GM12872 (cell line): ENCODE results near the gene COL7A1.

Experiments
- TF ChIP-seq, protein P1 (sequence below): IDR thresholded peaks from 3 replicates; pipeline ENCODE4 v1.5.1; 2011; ENCODE audit warnings: low read depth, mild to moderate bottlenecking, low read length, moderate library complexity; ENCODE audit not compliant: insufficient read depth

The COL7A1 gene

DNA sequence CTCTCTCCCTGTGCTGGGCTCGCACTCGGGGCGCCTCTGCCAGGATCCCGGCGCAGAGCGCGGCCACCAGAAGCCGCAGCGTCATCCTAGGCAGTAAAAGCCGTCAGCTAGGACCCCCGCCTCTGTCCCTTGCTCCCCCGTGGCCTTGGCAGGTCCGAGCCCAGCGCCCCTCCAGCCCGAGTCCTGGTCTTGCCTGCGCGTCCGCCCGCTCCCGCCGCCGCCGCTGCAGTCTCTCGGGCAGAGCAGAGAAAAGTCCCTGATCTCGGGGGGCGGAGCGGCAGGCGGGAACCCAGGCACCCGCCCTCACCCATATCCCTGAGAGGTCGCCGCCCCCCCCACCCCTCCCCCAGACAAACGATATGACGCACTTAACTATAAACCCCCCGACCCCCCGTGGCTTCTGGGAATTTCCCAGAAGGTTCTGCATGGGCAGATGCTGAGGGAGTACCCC is at the start of gene COL7A1:
COL7A1 (minus strand) TSS at position 255 of the 451 bp plus-strand sequence; CDS start at position 85, 170 bp downstream.
- TF ChIP-seq, protein P1, sequence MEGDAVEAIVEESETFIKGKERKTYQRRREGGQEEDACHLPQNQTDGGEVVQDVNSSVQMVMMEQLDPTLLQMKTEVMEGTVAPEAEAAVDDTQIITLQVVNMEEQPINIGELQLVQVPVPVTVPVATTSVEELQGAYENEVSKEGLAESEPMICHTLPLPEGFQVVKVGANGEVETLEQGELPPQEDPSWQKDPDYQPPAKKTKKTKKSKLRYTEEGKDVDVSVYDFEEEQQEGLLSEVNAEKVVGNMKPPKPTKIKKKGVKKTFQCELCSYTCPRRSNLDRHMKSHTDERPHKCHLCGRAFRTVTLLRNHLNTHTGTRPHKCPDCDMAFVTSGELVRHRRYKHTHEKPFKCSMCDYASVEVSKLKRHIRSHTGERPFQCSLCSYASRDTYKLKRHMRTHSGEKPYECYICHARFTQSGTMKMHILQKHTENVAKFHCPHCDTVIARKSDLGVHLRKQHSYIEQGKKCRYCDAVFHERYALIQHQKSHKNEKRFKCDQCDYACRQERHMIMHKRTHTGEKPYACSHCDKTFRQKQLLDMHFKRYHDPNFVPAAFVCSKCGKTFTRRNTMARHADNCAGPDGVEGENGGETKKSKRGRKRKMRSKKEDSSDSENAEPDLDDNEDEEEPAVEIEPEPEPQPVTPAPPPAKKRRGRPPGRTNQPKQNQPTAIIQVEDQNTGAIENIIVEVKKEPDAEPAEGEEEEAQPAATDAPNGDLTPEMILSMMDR, result no peak

DNA sequence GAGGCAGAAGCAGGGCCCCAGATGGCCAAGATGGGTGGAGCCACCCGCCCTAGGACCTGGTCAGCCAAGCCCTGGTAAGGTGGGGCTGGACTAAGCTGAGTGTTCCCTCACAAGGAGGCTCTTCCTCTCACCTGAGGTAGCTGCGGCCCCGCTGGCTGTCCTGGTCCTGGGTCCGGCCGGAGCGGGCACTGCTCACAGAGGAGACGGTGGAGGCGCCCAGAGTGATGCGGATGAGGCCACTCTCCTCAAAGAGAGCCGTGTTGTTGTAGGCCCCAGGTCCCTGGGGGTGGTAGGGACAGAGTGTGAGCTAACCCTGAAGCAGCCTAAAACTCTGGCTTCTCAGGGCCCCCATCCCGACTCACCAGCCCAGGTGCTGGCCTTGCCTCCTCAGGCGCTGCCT is 47.5 kb upstream of the COL7A1 start:
- TF ChIP-seq, protein P1, result no peak

DNA sequence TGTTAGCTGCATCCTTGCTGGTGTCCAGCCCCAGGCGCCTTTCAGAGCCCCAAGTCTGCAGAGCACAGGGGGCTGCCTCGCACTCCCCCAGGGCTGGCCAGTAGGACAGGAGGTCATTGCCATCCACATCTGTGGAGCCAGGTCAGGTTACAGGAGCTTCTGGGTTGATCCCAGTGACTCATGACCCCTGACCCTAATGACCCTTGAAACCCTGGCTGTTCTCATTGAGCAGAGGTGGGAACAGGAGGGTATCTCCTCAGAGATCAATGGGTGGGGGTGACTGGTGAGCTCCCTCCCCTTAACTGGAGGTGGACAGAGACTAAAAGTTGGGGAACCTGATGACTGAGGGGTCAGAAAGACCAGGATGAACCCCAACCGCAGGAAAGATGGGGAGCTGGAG is 46.3 kb upstream of the COL7A1 start:
- TF ChIP-seq, protein P1, result no peak

DNA sequence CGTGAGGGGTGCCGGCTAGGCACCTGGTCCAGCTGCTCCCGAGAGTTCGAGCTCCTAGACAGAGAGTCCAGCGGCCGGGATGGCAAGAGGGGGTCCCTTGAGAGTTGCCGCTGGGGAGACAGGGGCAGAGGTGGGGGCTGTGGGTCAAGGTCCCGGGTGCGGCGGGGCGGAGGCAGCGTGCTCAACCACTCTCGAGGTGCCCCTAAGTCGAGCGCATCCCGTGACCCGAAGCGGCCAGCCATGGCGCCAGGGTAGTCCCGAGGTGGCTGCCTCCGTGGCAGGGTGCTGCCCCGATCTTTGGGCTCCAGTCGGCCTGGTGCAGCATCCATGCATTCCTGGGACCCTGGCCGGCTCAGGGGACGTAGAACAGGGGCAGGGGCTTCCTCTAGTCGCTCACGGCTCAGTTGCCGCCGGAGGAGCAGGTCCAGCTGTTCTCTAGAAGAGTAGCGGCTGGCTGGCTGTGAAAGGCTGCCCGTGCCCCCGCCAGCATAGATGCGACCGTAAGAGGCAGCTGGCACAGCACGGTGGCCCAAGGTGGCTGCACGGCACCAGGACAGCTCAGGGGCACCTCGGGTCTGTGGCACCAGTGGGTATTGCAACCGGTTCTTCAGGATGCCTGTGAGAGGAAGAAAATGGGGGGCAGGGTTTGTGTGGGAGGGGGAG is 44.9 kb upstream of the COL7A1 start:
- TF ChIP-seq, protein P1, result no peak

DNA sequence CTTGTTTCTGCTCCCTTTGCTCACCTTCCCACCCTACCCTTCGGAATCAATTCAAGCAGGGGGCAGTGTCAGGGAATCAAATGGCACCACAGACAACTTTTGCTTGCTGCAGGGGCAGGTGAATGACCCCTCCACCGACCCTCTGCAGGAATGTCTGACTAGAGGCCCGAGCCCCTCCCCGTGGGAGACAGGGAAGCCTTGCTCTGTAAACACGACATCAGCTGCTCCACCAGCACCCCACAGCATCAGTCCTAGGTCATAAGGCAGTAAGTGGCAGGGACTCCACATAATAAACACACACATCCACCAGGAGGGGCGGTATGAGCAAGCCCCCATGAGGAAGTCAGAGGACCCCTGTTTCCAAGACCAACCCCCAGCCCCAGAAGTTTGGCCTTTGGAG is 42.2 kb upstream of the COL7A1 start:
- TF ChIP-seq, protein P1, result no peak

DNA sequence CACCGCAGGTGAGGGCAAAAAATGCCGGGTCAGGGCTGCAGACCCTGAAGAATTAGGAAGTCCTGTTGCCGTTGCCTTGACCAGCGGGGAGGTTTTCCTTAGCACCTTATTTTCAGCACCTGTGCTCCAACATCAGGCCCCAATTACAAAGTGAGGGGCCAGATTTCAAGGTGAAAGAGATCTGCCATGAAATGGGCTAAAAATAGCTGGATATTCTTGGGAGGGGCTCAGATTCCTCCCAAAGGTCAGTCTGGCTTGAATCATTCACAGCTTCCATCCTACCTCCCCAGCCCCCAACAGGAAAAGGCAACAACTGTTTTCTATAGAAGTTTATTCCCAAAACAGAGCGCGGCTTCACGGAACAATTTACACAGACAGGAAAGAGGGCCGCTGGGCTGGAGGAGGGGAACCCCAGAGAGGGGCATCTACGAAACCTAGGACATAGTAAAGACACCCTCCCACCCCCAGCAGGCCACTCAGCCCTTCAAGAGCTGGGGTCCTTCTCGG is 41.1 kb upstream of the COL7A1 start:
- TF ChIP-seq, protein P1, result no peak

DNA sequence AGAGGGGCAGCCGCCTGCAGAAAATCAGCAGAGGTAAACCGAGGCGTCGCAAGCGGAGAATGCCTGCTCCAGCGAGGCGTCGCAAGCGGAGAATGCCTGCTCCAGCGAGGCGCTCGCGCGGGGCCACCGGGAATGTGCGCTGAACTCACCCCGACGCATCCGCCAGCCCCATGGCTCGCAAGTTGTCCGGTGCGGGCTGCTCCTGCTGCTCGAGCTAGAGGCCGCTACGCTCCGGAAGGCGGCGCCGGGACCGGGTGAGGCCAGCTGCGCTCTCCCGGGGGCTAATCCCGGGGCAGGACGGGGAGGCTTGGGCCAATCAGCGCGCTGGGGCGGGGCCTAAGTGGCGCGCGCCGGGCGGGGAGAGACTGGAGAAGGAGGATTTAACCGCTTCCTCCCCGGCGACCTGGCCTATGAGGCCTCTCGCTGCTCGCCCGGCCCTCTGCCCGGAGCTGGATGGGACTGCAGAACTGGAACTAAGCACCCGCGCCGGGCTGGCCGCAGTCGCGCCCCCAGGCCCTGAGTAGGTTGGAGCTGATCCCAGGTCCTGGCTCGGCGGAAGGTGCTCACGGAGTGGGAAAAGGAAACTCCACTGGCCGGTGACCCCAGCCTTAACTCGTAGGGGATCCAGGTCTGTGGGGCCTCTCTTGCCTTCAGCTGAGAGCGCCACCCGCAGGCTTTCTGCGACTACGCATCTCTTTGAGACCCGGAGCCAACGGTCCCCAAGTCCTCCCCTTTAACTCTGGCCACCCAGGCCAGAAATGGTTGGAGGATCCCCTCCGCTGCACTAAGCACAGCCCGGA is 40.3 kb upstream of the COL7A1 start, which contains the start of gene SLC26A6:
SLC26A6 (minus strand) TSS at position 240 of the 800 bp plus-strand sequence; CDS start at position 172, 68 bp downstream.
- TF ChIP-seq, protein P1, result peak; percentile 86
